HUES48 (cell line): ENCODE measurements around the gene SMAP1.
"Not testable (repeated sequence)": the region's sequence is repeated elsewhere in the genome, so short reads cannot be mapped to it uniquely, and the experiment has no call there.

ENCODE experiments used
- H3K27ac ChIP-seq: one replicate; pipeline ENCODE4 v1.7.0; 2013; ENCODE audit warnings: low read depth, low read length, inconsistent platforms
- H3K27me3 ChIP-seq: 2 replicates; pipeline ENCODE4 v1.6.1; 2013; ENCODE audit warnings: mild to moderate bottlenecking, low read length; ENCODE audit not compliant: control insufficient read depth, insufficient read depth
- H3K36me3 ChIP-seq: 2 replicates; pipeline ENCODE4 v1.6.1; 2013; ENCODE audit warnings: low read length; ENCODE audit not compliant: control insufficient read depth, insufficient read depth
- H3K4me1 ChIP-seq: 2 replicates; pipeline ENCODE4 v1.6.1; 2013; ENCODE audit warnings: mild to moderate bottlenecking, low read length; ENCODE audit not compliant: control insufficient read depth, insufficient read depth
- H3K4me3 ChIP-seq: 2 replicates; pipeline ENCODE4 v1.5.1; 2013; ENCODE audit warnings: mild to moderate bottlenecking, low read depth, low read length
- H3K9ac ChIP-seq: 2 replicates; pipeline ENCODE4 v1.6.1; 2013; ENCODE audit warnings: mild to moderate bottlenecking, low read depth, low read length, moderate library complexity
- H3K9me3 ChIP-seq: 2 replicates; pipeline ENCODE4 v1.6.1; 2013; ENCODE audit warnings: low read length; ENCODE audit not compliant: control insufficient read depth, insufficient read depth

The SMAP1 gene

GRCh38 chr6:70742462-70742861 lies 74.8 kb downstream of the SMAP1 start:
- H3K27ac ChIP-seq, H3K36me3 ChIP-seq, H3K4me3 ChIP-seq, H3K4me1 ChIP-seq, H3K9ac ChIP-seq, H3K27me3 ChIP-seq: not testable (repeated sequence)
- peaks cover 11% of the 10 kb centered on the region; the same call in 1 of the 2 replicates for H3K9me3 ChIP-seq

- Histone ChIP-seq H3K9ac (no peak overlapping the region), H3K9me3 (no peaks in the 10 kb centered on the region), H3K27me3 (no peaks in the 10 kb centered on the region), H3K4me1 (peaks cover 19% of the 10 kb centered on the region), H3K36me3 (0 out of 2 replicates have a peak, but pooled peaks cover 6% of the 10 kb centered on the region), H3K4me3 (no peak overlapping the region), H3K27ac (no peak overlapping the region)
Measured at GRCh38 chr6:70753870-70754380, 86.2 kb downstream of the SMAP1 start.

GRCh38 chr6:70758883-70759282 lies 91.2 kb downstream of the SMAP1 start:
- H3K9ac ChIP-seq = no peak overlapping the region
- H3K4me3 ChIP-seq = no peak overlapping the region
- no peaks in the 10 kb centered on the region for H3K27me3 ChIP-seq
- peaks cover 25% of the 10 kb centered on the region for H3K4me1 ChIP-seq
- H3K27ac ChIP-seq = peak overlapping the region; percentile 69
- no peaks in the 10 kb centered on the region for H3K9me3 ChIP-seq
- 0 out of 2 replicates have a peak, but pooled peaks cover 8% of the 10 kb centered on the region for H3K36me3 ChIP-seq

GRCh38 chr6:70763754-70764510 lies 96.2 kb downstream of the SMAP1 start:
- H3K9ac ChIP-seq = no peak overlapping the region
- peaks cover 8% of the 10 kb centered on the region; the same call in 1 of the 2 replicates for H3K36me3 ChIP-seq
- H3K4me3 ChIP-seq = no peak overlapping the region
- no peaks in the 10 kb centered on the region for H3K9me3 ChIP-seq
- peaks cover 20% of the 10 kb centered on the region for H3K4me1 ChIP-seq
- no peak overlapping the region for H3K27ac ChIP-seq
- H3K27me3 ChIP-seq = no peaks in the 10 kb centered on the region

- H3K9me3 ChIP-seq = no peaks in the 10 kb centered on the region
- H3K4me3 ChIP-seq = no peak overlapping the region
- peaks cover 8% of the 10 kb centered on the region; the same call in 1 of the 2 replicates for H3K36me3 ChIP-seq
- H3K27ac ChIP-seq = no peak overlapping the region
- no peaks in the 10 kb centered on the region for H3K27me3 ChIP-seq
- peaks cover 12% of the 10 kb centered on the region for H3K4me1 ChIP-seq
- no peak overlapping the region for H3K9ac ChIP-seq
Measured at GRCh38 chr6:70764706-70765105, 97.0 kb downstream of the SMAP1 start.

GRCh38 chr6:70771351-70771750 lies 103.7 kb downstream of the SMAP1 start:
- not testable (repeated sequence) for H3K27ac ChIP-seq, H3K36me3 ChIP-seq, H3K4me1 ChIP-seq, H3K4me3 ChIP-seq, H3K9ac ChIP-seq, H3K27me3 ChIP-seq
- H3K9me3 ChIP-seq = peaks cover 10% of the 10 kb centered on the region; the same call in 1 of the 2 replicates

GRCh38 chr6:70779934-70780333 lies 112.3 kb downstream of the SMAP1 start:
- no peaks in the 10 kb centered on the region for H3K27me3 ChIP-seq
- no peaks in the 10 kb centered on the region for H3K4me1 ChIP-seq
- peaks cover 10% of the 10 kb centered on the region; the same call in 1 of the 2 replicates for H3K9me3 ChIP-seq
- H3K4me3 ChIP-seq = no peak overlapping the region
- no peak overlapping the region for H3K9ac ChIP-seq
- H3K36me3 ChIP-seq = no peaks in the 10 kb centered on the region
- no peak overlapping the region for H3K27ac ChIP-seq

GRCh38 chr6:70790483-70791224 lies 123.0 kb downstream of the SMAP1 start:
- Histone ChIP-seq H3K36me3 (no peaks in the 10 kb centered on the region), H3K4me1 (no peaks in the 10 kb centered on the region), H3K4me3 (no peak overlapping the region), H3K9me3 (no peaks in the 10 kb centered on the region), H3K27ac (no peak overlapping the region), H3K9ac (no peak overlapping the region), H3K27me3 (no peaks in the 10 kb centered on the region)

- H3K27ac ChIP-seq = no peak overlapping the region
- H3K9ac ChIP-seq = no peak overlapping the region
- no peaks in the 10 kb centered on the region for H3K27me3 ChIP-seq
- no peaks in the 10 kb centered on the region for H3K4me1 ChIP-seq
- no peaks in the 10 kb centered on the region for H3K9me3 ChIP-seq
- no peak overlapping the region for H3K4me3 ChIP-seq
- no peaks in the 10 kb centered on the region for H3K36me3 ChIP-seq
Measured at GRCh38 chr6:70797625-70798024, 129.9 kb downstream of the SMAP1 start.

- H3K36me3 ChIP-seq = no peaks in the 10 kb centered on the region
- H3K27me3 ChIP-seq = no peaks in the 10 kb centered on the region
- H3K9me3 ChIP-seq = no peaks in the 10 kb centered on the region
- no peaks in the 10 kb centered on the region for H3K4me1 ChIP-seq
- no peak overlapping the region for H3K4me3 ChIP-seq
- no peak overlapping the region for H3K27ac ChIP-seq
- H3K9ac ChIP-seq = no peak overlapping the region
Measured at GRCh38 chr6:70806086-70806485, 138.4 kb downstream of the SMAP1 start.

- Histone ChIP-seq H3K9me3 (no peaks in the 10 kb centered on the region), H3K4me3 (no peak overlapping the region), H3K27me3 (no peaks in the 10 kb centered on the region), H3K4me1 (no peaks in the 10 kb centered on the region), H3K36me3 (no peaks in the 10 kb centered on the region), H3K27ac (no peak overlapping the region), H3K9ac (no peak overlapping the region)
Measured at GRCh38 chr6:70811788-70812187, 144.1 kb downstream of the SMAP1 start.
